ENCODE data around the gene IGF2BP1.

The IGF2BP1 gene

GRCh38 chr17:48997103-48997826, at the start of gene IGF2BP1:
Gene IGF2BP1, plus strand, starts transcription at chr17:48997385. Its CDS starts 361 bp downstream, at chr17:48997746.
- DNase-seq = no peak

GRCh38 chr17:48951572-48951971, 45.6 kb upstream of the IGF2BP1 start:
- DNase-seq = no peak

- DNase-seq = no peak
These were observed 44.3 kb upstream of the IGF2BP1 start for GRCh38 chr17:48952904-48953303.

GRCh38 chr17:48954300-48954755, 42.9 kb upstream of the IGF2BP1 start:
- DNase-seq = no peak

- DNase-seq = no peak
These were observed 36.2 kb upstream of the IGF2BP1 start for GRCh38 chr17:48960834-48961515.

GRCh38 chr17:48961516-48962233, 35.5 kb upstream of the IGF2BP1 start:
- DNase-seq = peak; percentile 15

GRCh38 chr17:48970224-48970623, 27.0 kb upstream of the IGF2BP1 start:
- DNase-seq = no peak

- DNase-seq = no peak
These were observed 26.1 kb upstream of the IGF2BP1 start for GRCh38 chr17:48970865-48971687.

- no peak for DNase-seq
These were observed 24.5 kb upstream of the IGF2BP1 start for GRCh38 chr17:48972749-48973097.

GRCh38 chr17:48973806-48974205, 23.4 kb upstream of the IGF2BP1 start:
- no peak for DNase-seq

- DNase-seq = no peak
These were observed 15.2 kb upstream of the IGF2BP1 start for GRCh38 chr17:48981927-48982539.

- DNase-seq = no peak
These were observed 11.5 kb upstream of the IGF2BP1 start for GRCh38 chr17:48985436-48986245.

GRCh38 chr17:48989100-48989499, 8.1 kb upstream of the IGF2BP1 start:
- DNase-seq = no peak

- no peak for DNase-seq
These were observed 6.3 kb upstream of the IGF2BP1 start for GRCh38 chr17:48990882-48991357.

- no peak for DNase-seq
These were observed 4.7 kb upstream of the IGF2BP1 start for GRCh38 chr17:48992444-48992843.

GRCh38 chr17:48993305-48993704, 3.9 kb upstream of the IGF2BP1 start:
- DNase-seq = no peak

- no peak for DNase-seq
These were observed 3.2 kb upstream of the IGF2BP1 start for GRCh38 chr17:48993951-48994350.

GRCh38 chr17:48994549-48995303, 2.5 kb upstream of the IGF2BP1 start:
- DNase-seq = no peak

- DNase-seq = no peak
These were observed 1.7 kb upstream of the IGF2BP1 start for GRCh38 chr17:48995304-48995973.

Data from GOT3 (cell line).